GM19468 (cell line): ENCODE results near the gene GEMIN7.

Experiments
- ATAC-seq: cut with Tn5 transposase; IDR thresholded peaks from one replicate; pipeline ENCODE4 v1.9.1; 2021; ENCODE audit warnings: mild to moderate bottlenecking, moderate library complexity, moderate number of reproducible peaks; ENCODE audit not compliant: unreplicated experiment; ENCODE audit errors: extremely low read depth

Gene GEMIN7

DNA sequence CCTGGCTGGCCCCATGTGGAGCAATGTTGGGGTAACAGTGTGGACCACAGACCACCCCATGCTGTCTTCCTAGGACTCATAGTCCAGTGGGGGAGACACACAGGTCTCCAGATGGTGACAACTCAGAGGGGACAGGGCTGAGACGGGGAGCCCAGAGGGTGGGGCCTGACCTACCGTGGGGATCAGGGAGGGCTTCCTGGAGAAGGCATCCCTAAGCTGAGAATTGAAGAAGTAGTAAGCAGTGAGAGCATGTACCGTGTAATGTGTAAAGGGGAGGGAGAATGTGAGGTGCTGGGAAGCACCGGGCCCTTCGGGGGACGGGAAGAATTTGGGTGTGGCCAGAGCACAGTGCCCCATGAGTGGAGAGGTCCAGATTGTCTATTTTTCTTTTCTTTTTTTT lies 45.0 kb downstream of the GEMIN7 start:
- no peak for ATAC-seq

DNA sequence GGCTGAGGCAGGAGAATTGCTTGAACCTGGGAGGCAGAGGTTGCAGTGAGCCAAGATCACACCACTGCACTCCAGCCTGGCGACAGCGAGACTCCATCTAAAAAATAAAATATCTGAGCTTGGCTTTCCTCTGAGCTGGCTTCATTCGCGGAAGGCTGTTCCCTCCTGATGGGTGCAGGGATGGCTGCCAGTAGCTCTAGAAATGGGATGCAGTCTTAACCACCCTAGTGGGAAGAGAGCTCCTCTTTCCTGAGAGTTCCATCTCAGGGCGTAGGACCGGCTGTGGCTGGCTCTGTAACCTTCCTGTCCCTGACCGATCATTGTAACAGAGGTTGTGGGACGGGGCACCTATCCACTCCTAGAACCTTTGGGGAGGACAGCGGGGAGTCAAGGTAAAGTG lies 46.3 kb downstream of the GEMIN7 start:
- ATAC-seq, result no peak

DNA sequence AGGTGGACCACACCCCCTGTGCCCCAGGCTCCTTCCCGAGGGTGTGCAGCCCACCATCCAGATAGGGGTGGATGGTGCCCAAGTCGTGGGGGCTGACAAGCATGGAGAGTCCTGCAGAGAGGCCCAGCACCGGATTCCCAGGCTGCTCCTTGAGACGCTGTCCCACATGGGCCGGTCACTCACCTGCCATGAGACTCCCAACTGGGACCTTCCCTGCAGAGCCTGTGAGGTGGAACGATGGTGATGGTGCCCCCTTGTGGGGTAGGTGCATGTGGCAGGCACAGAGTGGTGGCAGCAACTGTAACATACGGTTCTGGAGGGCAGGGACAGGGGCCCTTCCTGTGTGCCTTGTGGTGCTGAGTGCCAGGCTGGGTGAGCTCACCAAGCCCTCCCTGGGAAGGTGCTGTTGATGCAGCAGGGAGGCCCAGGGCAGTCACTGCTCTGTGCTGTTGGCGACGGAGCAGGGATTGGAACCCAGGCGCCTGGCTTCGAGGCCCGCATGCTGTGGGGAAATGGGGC lies 47.0 kb downstream of the GEMIN7 start:
- no peak for ATAC-seq

DNA sequence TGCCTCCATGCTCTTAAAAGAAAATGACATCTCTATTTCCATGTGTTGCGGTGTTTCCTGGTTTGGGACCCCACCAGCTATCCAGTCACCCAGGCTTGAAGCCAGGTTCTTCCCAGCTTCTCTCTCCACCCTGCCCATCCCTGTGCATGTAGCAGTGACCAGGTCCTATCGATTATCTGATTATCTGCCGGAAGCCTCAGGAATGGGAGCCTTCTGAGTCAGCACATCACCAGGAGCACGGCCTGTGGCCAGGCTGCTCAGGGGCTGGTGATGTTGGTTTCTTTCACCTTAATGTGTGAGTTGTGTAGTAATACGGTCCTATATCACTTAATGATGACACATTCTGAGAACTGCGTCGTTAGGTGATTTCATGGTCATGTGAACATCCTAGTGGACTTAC lies 47.6 kb downstream of the GEMIN7 start:
- ATAC-seq, result no peak

DNA sequence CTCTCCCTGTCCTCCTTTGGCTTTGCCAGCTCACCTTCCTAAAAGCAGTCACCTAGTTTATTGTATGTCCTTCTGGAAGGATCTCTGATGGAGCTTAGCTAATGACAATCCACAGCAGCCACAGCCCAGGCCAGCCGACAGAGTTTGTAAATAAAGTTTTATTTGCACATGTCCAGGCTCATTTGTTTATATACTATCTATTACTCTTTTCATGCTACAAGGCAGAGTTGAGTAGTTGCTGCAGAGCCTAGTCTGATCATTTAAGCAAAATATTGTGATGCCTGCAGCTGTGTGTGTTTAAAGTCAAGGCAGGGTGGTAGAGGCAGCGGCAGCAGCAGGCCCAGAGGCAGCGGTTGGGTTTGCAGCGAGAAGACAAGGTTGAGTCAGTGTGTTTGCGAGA lies 49.1 kb downstream of the GEMIN7 start:
- no peak for ATAC-seq

DNA sequence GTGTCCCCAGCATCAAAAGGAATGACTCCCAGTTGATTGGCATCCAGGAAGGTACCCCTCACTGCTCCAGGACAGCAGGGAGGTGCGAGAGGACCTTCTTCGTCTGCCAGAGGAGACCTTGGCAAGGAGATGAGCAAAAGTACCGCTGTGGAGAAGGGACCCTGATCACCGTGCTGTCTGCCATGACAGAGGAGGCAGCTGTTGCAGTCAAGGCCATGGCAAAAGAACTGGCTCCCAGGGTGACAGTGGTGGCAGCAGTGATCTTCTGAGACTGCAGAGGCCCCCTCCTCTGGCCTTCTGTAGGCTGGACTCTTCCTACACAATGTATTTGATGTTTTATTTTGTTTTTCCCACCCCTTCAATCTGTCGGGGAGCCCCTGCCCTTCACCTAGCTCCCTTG lies 49.7 kb downstream of the GEMIN7 start:
- ATAC-seq, result no peak

DNA sequence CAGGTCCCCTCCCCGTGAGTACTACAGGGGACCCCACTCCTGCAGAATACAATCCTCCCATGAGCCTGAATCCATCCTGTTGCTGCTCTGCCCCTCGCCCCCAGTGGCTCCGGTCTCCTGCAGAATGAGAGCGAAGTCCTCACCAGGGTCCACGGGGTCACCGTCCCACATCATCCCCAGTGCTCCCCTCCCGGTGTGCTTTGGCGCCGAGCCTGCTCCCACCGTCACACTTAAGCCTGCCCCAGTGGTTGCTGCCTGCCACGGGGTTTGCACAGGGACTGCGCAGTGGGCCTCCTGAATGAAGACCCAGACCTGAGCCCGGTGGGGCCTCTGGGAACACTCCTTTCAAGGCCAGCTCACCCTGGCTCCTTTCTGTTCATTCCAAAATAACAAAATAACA lies 51.2 kb downstream of the GEMIN7 start:
- ATAC-seq, result no peak

DNA sequence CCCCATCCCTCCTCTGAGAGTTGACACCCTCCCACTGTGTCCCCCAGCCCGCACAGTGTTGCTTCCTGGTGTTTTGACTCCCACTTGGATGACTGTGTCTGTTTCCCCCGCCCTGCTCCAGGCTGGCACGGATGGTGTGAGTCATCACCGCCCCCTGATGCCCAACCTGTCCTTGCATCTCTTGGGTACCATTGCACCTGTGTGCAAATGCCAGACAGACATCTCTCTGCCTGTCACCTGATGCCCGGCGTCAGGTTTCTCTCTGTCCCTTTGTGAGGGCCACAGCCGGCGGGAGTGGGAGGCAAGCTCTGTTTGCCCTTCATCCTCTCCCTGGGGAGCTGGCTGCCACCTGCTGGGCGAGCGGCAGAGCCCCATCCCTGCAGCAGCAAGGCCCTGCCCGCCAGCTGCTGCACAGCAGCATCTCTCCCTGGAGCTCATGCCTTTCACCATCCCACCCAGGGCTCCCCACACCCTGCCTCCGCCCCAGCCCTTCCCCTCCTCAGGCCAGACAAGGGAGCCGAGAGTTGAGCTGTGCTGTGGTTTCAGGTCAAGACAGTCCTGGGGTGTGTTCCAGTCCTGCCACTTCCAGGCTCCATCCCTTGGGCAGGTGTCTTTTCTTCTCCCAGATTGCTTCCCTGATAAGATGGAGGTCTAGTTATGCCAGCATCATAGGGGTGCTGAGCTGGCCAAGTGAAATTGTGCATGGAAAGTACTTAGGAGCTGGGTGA lies 52.0 kb downstream of the GEMIN7 start:
- no peak for ATAC-seq

DNA sequence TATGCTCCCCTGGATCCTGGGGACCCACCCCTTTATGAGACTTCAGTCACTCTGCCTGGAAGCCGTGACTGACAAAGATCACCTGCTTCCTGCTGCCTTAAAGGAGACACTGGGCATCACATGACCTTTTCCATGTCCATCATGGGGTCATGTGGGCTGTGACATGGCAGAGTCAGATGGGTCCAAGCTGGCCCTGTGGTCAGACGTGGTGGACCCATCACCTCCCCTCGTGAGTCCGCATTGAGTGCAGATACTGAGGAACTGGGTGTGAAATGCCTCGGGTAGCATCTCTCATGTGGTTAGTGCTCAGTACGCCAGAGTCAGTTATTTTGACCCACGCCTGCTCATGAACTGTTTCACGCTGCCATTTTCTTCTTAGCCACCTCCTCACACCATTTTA lies 54.6 kb downstream of the GEMIN7 start:
- no peak for ATAC-seq

DNA sequence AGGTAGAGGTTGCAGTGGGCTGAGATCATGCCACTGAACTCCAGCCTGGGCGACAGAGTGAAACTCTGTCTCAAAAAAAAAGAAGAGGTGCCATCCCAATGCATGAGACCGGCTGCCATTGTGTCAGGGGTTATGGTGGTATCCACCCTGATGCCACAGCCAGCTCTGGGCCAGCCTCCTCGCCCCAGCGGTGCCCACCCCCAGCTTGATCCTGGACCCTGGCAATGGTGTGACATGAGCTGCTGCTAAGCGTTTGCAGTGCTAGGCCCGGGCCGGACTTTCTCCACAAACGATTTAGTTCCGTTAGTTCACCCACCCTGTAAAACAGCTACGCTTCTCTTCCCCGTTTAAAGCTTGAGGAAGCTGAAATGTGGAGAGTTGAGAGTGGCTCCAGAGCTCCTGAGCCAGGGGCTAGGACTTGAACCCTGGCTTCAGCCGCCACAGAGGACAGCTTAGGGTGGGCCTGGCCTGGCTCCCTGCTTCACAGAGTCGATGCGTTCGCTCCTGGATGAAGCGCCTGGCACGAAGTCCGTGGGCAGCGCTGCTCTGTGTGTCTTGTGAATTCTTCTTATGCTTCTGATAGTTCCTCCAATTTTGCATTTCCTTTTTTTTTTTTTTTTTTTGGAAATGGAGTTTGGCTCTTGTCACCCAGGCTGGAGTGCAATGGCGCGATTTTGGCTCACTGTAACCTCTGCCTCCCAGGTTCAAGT lies 56.3 kb downstream of the GEMIN7 start:
- ATAC-seq, result no peak

DNA sequence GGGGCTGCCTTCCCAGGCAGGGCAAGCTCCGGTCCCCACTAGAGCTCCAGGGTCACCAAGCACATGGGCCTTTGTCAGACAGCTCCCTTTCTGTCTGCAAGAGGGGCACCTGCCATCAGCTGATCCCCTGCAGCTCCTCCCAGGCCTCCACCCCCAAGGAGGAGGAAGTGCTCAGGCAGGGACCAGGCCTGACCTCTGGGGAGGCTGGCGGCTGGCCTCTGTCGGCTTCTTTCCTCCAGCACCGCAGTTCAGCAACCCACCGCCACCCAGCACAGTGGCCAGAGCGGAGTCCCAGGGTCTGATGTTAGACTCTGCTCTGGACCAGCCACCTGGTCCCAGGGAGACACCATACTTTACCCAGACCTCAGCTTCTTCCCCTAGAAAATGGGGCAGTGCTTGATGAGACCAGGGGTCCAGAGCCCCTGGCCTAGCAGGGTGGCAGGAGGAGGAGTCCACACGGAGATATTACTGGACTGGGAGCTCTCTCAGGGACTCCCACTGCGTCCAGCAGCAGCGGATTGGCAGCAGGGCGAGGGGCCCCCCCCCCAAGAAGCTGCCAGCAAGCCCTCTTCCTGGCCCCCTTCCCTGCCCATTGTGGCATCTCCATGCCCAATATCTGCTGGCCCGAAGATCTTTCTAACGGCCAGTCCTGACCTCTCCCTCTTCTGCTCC lies 57.6 kb downstream of the GEMIN7 start:
- no peak for ATAC-seq

DNA sequence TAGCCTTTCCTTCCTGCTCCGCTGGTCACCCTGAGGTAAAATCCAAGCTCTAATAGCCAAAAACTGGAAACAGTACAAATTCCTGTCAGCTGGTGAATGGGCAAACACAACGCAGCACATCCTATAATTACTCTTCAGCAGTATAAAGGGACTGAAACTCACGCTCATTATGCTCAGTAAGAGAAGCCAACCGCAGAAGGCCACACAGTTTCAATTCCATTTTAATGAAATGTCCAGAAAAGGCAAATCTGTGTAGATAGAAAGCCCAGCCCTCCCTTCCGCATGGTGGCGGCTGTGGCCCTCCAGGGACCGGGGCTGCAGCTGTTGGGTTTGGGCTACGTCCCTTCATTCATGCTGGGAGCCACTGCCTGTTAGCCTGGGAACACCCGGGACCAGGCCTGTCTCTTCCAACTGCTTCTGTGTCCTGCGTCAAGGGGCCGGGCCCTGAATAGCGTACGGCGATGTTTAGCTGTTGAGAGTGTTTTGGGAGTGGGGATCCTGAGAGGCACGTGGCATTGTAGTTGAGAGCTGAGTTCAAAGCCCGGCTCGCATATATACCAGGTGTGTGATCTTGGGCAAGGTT lies 58.2 kb downstream of the GEMIN7 start:
- no peak for ATAC-seq

DNA sequence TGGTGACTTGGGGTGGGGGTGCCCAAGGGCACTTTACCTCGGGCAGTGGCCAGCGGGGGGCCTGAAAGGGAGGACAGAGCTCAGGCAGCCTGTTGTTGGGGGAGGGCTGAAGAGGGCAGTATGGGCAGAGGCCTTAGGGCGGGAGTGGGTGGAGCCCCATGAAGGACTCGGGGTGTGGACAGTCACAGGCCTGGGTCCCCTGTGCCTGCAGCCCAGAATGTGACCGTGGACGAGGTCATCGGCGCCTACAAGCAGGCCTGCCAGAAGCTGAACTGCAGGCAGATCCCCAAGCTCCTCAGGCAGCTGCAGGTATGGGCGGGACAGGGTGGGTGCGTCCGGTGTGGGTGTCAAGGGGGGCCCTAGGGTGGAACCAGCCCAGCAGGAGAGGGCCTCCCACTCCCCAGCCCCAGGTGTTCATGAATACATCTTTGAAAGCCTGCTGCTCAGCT lies 59.3 kb downstream of the GEMIN7 start:
- ATAC-seq, result no peak

DNA sequence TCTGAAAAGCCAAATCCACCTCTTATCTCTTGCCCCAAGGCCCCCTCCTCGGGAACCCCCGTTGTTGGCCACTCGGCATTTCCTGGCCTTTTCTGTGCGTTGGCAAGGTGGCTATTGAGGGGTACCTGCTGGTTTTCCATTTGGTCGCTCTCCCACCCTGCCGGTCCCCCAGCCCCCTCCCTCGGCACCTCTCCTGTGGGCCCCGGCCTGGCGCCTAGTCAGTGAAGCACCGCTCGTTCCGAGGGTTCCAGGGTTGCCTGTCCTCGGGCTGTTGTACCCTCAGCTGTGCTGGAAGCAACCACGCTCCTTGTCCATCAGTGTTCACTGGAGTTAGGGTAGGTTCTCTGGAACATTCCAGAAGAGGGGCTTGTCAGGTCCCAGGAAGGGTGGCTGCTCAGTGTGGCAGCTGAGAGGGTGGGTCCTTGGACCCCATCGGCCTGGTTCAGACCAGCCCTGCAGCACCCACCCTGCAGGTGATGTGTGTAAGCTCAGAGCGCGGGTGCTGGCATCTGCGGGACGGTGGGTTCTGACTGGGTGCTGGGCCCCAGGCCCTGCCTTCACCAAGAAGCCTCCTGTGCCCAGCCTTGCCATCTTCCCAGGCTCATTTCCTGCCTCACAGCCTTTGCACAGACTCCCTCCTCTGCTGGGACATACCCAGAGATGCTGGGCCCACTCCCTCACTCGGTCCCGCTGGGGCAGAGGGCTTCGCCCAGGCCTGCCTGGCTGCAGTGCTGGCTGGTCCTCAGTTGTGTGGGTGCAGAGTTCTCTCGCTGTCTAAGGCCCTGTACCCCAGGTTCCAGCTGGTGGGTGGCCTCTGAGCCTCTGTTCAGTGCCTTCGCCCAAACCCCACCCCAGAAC lies 60.5 kb downstream of the GEMIN7 start:
- ATAC-seq, result no peak

DNA sequence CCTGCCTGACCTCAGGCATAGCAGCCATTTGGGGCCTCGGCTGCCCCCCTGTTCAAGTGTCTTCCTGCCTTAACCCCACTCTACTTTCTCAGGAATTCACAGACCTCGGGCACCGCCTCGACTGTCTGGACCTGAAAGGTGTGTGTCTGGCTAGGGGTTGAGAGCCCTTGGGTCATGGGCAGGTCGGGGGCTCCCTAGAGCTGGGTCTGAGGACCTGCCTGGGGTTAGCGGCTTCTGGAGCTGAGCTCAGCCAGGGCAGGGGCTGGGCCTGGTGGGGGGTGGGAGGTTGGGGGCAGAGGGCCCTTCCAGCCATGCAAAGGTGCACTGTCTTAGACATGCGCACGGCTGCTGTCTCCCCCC lies 61.1 kb downstream of the GEMIN7 start:
- no peak for ATAC-seq

DNA sequence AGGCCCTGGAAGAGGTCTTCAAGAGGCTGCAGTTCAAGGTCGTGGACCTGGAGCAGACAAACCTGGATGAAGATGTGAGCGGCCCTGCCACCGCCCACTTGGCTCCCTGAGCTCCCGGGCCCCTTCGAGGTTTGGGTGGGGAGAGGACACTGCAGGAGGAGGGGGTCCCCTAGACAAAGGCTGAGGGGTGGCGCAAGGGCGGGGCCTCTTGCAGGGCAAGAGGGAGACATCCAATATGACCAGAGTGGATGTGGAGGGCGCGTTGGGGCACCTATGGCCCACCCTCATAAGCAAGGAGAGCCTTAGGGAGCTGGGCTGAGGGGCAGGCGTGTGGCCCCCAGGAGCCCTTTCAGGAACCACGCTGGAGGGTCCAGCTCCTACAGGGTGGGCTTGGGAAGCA lies 61.5 kb downstream of the GEMIN7 start:
- ATAC-seq, result no peak
